Peyer's patch (tissue), 4 donors: Measurements from ENCODE around the gene LMTK2. TPM values are rescaled to one million over a fixed set of nuclear protein-coding genes. Genes with fewer than 3 reads are reported as not detected.

ENCODE experiments used
- DNase-seq, 3 donors: peaks; one replicate each; pipeline ENCODE4 v3.0.0-alpha.2; 2017 to 2019
- H3K27ac ChIP-seq, 4 donors: fragments of 200-600 bp; sonication (generic); one replicate each; pipeline ENCODE4 v1.5.1; 2016 to 2019
- H3K27me3 ChIP-seq, 2 donors: fragments of 200-600 bp; sonication (generic); one replicate each; pipeline ENCODE4 v1.5.1; 2019
- H3K36me3 ChIP-seq, 3 donors: fragments of 200-600 bp; sonication (generic); one replicate each; pipeline ENCODE4 v1.5.1; 2016 to 2019
- H3K4me1 ChIP-seq, 4 donors: fragments of 200-600 bp; sonication (generic); one replicate each; pipeline ENCODE4 v1.5.1; 2016 to 2019
- H3K4me3 ChIP-seq, 4 donors: fragments of 200-600 bp; sonication (generic); 1 replicate in 3 of 4; 2 replicates in 1 of 4; pipeline ENCODE4 v1.5.1; 2016 to 2019; ENCODE audit warnings: mild to moderate bottlenecking in 1 of 4
- H3K9me3 ChIP-seq, 4 donors: fragments of 200-600 bp; sonication (generic); one replicate each; pipeline ENCODE4 v1.5.1; 2016 to 2019; ENCODE audit warnings: mild to moderate bottlenecking in 1 of 4
- CTCF ChIP-seq, 6 experiments: fragments of 450-650 bp in 4 of 6; fragments of 200-600 bp in 2 of 6; sonication (generic) in 1 of 6; IDR thresholded peaks; one replicate each; pipeline ENCODE4 v1.5.1; 2017 to 2019; ENCODE audit warnings: antibody characterized with exemption in 6 of 6, mild to moderate bottlenecking in 3 of 6, moderate library complexity in 1 of 6
- POLR2A ChIP-seq, 2 donors: fragments of 450-650 bp; IDR thresholded peaks; one replicate each; pipeline ENCODE4 v1.5.1; 2017; ENCODE audit warnings: antibody characterized with exemption in 2 of 2, mild to moderate bottlenecking in 2 of 2, moderate library complexity in 2 of 2
- total RNA-seq, 4 donors: library from RNA; depleted of rRNA; stranded (reverse); fragments of >200 nt; gene quantifications; one replicate each; pipeline ENCODE4 v1.1.0, GENCODE V29; 2016

The LMTK2 gene
- total RNA-seq, 4 donors from 2014 or later, result 23.1 to 54.0 (median 51.4) TPM

DNA sequence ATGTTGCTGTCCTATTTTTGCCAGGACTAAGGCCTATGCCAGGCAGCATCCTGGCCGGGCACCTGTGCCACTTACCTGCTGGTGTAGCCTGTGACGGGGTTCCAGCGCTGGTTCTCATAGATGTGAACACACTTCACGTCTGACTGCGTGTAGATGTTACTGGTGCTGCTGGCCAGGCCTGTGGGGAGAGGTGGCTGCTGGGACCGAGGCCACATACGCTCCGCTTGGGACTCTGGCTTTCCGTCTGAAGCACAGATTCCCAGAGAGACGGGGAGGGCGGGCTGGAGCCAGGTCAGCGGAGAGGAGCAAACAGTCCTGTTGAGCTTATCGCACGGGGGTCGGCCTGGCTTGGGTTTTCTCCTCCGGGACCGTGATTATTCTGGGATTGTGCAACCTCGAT lies 121.3 kb downstream of the LMTK2 start:
- Histone ChIP-seq H3K4me1 (no peaks in the 10 kb centered on the region), H3K4me3 (no peak overlapping the region), H3K36me3 (peaks cover 0 to 52% (median 0%) of the 10 kb centered on the region in 3 donors), H3K27ac (no peak overlapping the region), H3K27me3 (no peaks in the 10 kb centered on the region), H3K9me3 (no peaks in the 10 kb centered on the region)
- no peak for TF ChIP-seq POLR2A (IDR thresholded peaks at IDR 0.05)
- no peak for TF ChIP-seq CTCF (IDR thresholded peaks at IDR 0.05)
- DNase-seq, result no peak

- Histone ChIP-seq H3K36me3 (peaks cover 0 to 56% (median 0%) of the 10 kb centered on the region in 3 donors), H3K9me3 (no peaks in the 10 kb centered on the region), H3K4me3 (no peak overlapping the region), H3K27me3 (no peaks in the 10 kb centered on the region), H3K4me1 (no peaks in the 10 kb centered on the region), H3K27ac (no peak overlapping the region)
- DNase-seq, result no peak
- TF ChIP-seq CTCF (IDR thresholded peaks at IDR 0.05) (no peak), POLR2A (IDR thresholded peaks at IDR 0.05) (no peak)
Observed at GRCh38 chr7:98228801-98229200, 122.1 kb downstream of the LMTK2 start.

GRCh38 chr7:98229441-98229840 lies 122.8 kb downstream of the LMTK2 start:
- no peaks in the 10 kb centered on the region for H3K27me3 ChIP-seq
- no peak for TF ChIP-seq CTCF (IDR thresholded peaks at IDR 0.05)
- TF ChIP-seq POLR2A (IDR thresholded peaks at IDR 0.05), result no peak
- H3K36me3 ChIP-seq, result peaks cover 0 to 50% (median 0%) of the 10 kb centered on the region in 3 donors
- H3K9me3 ChIP-seq, result no peaks in the 10 kb centered on the region
- no peaks in the 10 kb centered on the region for H3K4me1 ChIP-seq
- no peak for DNase-seq
- no peak overlapping the region for H3K27ac ChIP-seq
- H3K4me3 ChIP-seq, result no peak overlapping the region

- no peak overlapping the region for H3K27ac ChIP-seq
- no peaks in the 10 kb centered on the region for H3K27me3 ChIP-seq
- no peak overlapping the region for H3K4me3 ChIP-seq
- DNase-seq, result no peak
- H3K9me3 ChIP-seq, result no peaks in the 10 kb centered on the region
- H3K4me1 ChIP-seq, result no peaks in the 10 kb centered on the region
- no peak for TF ChIP-seq CTCF (IDR thresholded peaks at IDR 0.05)
- peaks cover 0 to 46% (median 0%) of the 10 kb centered on the region in 3 donors for H3K36me3 ChIP-seq
Observed at GRCh38 chr7:98229991-98230745, 123.5 kb downstream of the LMTK2 start.

DNA sequence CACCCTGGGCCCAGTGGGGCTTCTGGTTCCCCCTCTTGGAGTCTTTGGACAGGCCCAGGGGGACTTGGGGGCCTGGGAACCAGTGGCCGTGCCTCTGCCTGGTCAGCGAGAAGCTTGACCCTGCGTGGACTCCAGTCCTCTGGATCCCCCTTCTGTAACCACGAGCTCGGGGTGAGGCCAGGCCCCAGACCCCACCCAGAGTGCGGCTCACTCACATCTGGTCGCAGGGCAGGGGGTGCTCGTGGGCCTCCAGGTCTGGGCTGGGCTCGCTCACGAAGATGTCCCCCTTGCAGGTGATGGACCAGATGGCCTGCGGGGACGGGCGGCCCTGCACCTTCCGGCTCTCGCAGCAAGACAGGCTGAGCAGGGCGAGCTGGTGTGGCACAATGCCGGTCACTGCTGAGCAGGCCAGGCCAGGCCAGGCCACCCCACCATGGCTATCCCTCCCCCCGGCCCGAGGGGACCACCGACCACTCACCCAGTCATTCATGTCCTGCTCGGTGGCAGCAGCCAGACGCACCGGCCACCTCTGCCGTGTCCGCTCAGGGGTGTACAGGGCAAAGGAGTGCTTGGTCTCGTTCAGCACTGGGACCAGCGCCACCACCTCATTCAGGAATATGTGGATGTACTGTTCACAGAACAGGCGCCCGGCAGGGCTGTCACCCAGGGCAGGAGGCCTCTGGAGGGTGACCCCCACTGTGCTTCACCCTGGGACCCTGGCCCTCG lies 124.2 kb downstream of the LMTK2 start:
- Histone ChIP-seq H3K4me3 (no peak overlapping the region), H3K27ac (no peak overlapping the region), H3K36me3 (peaks cover 0 to 46% (median 0%) of the 10 kb centered on the region in 3 donors), H3K27me3 (no peaks in the 10 kb centered on the region), H3K9me3 (no peaks in the 10 kb centered on the region), H3K4me1 (no peaks in the 10 kb centered on the region)
- no peak for TF ChIP-seq POLR2A (IDR thresholded peaks at IDR 0.05)
- TF ChIP-seq CTCF (IDR thresholded peaks at IDR 0.05), result no peak
- no peak for DNase-seq
